ENCODE measurements around the gene C19orf85. TPM values are rescaled to one million over a fixed set of nuclear protein-coding genes. Genes with fewer than 3 reads are reported as not detected.
A peak's percentile ranks its signal among the peaks of the same experiment; 100 is the strongest.

Gene C19orf85
- total RNA-seq, 4 donors from 2014 or later = not detected

GRCh38 chr19:55481148-55481793, 16.7 kb upstream of the C19orf85 start:
- no peak for DNase-seq (ENCODE audit: low spot score in 2 of 2)
- 97% methylated on average over 16 of the region's 52 CpGs for WGBS
- Histone ChIP-seq H3K27ac (no peak overlapping the region), H3K9me3 (no peaks in the 10 kb centered on the region), H3K4me3 (no peak overlapping the region), H3K4me1 (peaks cover 42% of the 10 kb centered on the region), H3K36me3 (peaks cover 24% of the 10 kb centered on the region), H3K27me3 (no peaks in the 10 kb centered on the region)
- TF ChIP-seq POLR2A (IDR thresholded peaks at IDR 0.05) (no peak), CTCF (IDR thresholded peaks at IDR 0.05) (no peak), EP300 (IDR thresholded peaks at IDR 0.05) (no peak), POLR2AphosphoS5 (IDR thresholded peaks at IDR 0.05) (no peak)

GRCh38 chr19:55479451-55480230, 15.1 kb upstream of the C19orf85 start:
- Histone ChIP-seq H3K4me1 (peaks cover 35% of the 10 kb centered on the region), H3K27ac (no peak overlapping the region), H3K4me3 (no peak overlapping the region), H3K9me3 (no peaks in the 10 kb centered on the region), H3K27me3 (no peaks in the 10 kb centered on the region), H3K36me3 (peaks cover 24% of the 10 kb centered on the region)
- no peak for DNase-seq (ENCODE audit: low spot score in 2 of 2)
- 79% methylated on average over 15 of the region's 15 CpGs for WGBS
- TF ChIP-seq POLR2AphosphoS5 (IDR thresholded peaks at IDR 0.05) = no peak
- TF ChIP-seq POLR2A (IDR thresholded peaks at IDR 0.05) = no peak
- TF ChIP-seq CTCF (IDR thresholded peaks at IDR 0.05) = no peak
- no peak for TF ChIP-seq EP300 (IDR thresholded peaks at IDR 0.05)

- Histone ChIP-seq H3K27ac (no peak overlapping the region), H3K27me3 (no peaks in the 10 kb centered on the region), H3K4me3 (no peak overlapping the region), H3K4me1 (peaks cover 29% of the 10 kb centered on the region), H3K9me3 (no peaks in the 10 kb centered on the region), H3K36me3 (peaks cover 24% of the 10 kb centered on the region)
- DNase-seq (ENCODE audit: low spot score in 2 of 2) = no peak
- WGBS = 91% methylated on average over 17 of the region's 17 CpGs
- no peak for TF ChIP-seq EP300 (IDR thresholded peaks at IDR 0.05)
- no peak for TF ChIP-seq POLR2AphosphoS5 (IDR thresholded peaks at IDR 0.05)
- TF ChIP-seq POLR2A (IDR thresholded peaks at IDR 0.05) = no peak
- TF ChIP-seq CTCF (IDR thresholded peaks at IDR 0.05) = no peak
These were observed 14.5 kb upstream of the C19orf85 start for GRCh38 chr19:55479045-55479444.

GRCh38 chr19:55478364-55478763, 13.8 kb upstream of the C19orf85 start:
- Histone ChIP-seq H3K9me3 (no peaks in the 10 kb centered on the region), H3K4me3 (no peak overlapping the region), H3K4me1 (peaks cover 27% of the 10 kb centered on the region), H3K36me3 (peaks cover 24% of the 10 kb centered on the region), H3K27ac (no peak overlapping the region), H3K27me3 (no peaks in the 10 kb centered on the region)
- TF ChIP-seq POLR2A (IDR thresholded peaks at IDR 0.05) (no peak), POLR2AphosphoS5 (IDR thresholded peaks at IDR 0.05) (no peak), EP300 (IDR thresholded peaks at IDR 0.05) (no peak), CTCF (IDR thresholded peaks at IDR 0.05) (no peak)
- DNase-seq (ENCODE audit: low spot score in 2 of 2) = no peak
- 82% methylated on average over 12 of the region's 12 CpGs for WGBS

- no peak overlapping the region for H3K27ac ChIP-seq
- DNase-seq (ENCODE audit: low spot score in 2 of 2) = no peak
- H3K9me3 ChIP-seq = no peaks in the 10 kb centered on the region
- no peaks in the 10 kb centered on the region for H3K27me3 ChIP-seq
- H3K4me3 ChIP-seq = peak overlapping the region; percentile 74
- 84% methylated on average over 13 of the region's 13 CpGs for WGBS
- H3K4me1 ChIP-seq = peaks cover 27% of the 10 kb centered on the region
- no peak for TF ChIP-seq CTCF (IDR thresholded peaks at IDR 0.05)
- no peak for TF ChIP-seq POLR2AphosphoS5 (IDR thresholded peaks at IDR 0.05)
- peaks cover 19% of the 10 kb centered on the region for H3K36me3 ChIP-seq
These were observed 13.4 kb upstream of the C19orf85 start for GRCh38 chr19:55477905-55478304.

Data from suprapubic skin (tissue), 4 donors.